ENCODE data around the gene RPS6KA4.

Gene RPS6KA4

GRCh38 chr11:64339286-64339685 lies 19.7 kb upstream of the RPS6KA4 start:
- TF ChIP-seq EZH2 (IDR thresholded peaks at IDR 0.05; ENCODE audit: borderline replicate concordance, low read length) (no peak), CTCF (IDR thresholded peaks at IDR 0.05; ENCODE audit: low read length) (no peak)
- Histone ChIP-seq H3K79me2 (ENCODE audit: insufficient read depth, low read length) (no peaks in the 10 kb centered on the region), H3K4me2 (ENCODE audit: low read length) (peak overlapping the region; percentile 93), H3K36me3 (ENCODE audit: insufficient read depth, low read length) (peaks cover 22% of the 10 kb centered on the region; the same call in 1 of the 2 replicates), H3K4me1 (ENCODE audit: insufficient read depth, low read length, severe bottlenecking) (peaks cover 39% of the 10 kb centered on the region), H3K9me2 (ENCODE audit: low read depth, low read length) (no peaks in the 10 kb centered on the region), H3K9me3 (ENCODE audit: low read length) (no peaks in the 10 kb centered on the region), H4K20me1 (ENCODE audit: insufficient read depth, low read length) (no peaks in the 10 kb centered on the region), H3K27ac (ENCODE audit: low read depth, low read length, poor library complexity, severe bottlenecking) (peak overlapping the region; percentile 79), H2AFZ (ENCODE audit: low read length) (no peak overlapping the region), H3F3A (ENCODE audit: insufficient read depth, low read length) (no peaks in the 10 kb centered on the region), H3K27me3 (ENCODE audit: insufficient read depth, low read length) (no peaks in the 10 kb centered on the region), H3K9ac (ENCODE audit: low read length) (peak overlapping the region; percentile 75), H3K4me3 (ENCODE audit: low read depth, low read length, poor library complexity, severe bottlenecking) (peak overlapping the region; percentile 70)

- no peak within 1 kb of the TSS for H2AFZ ChIP-seq (ENCODE audit: low read length)
- peak within 1 kb of the TSS; percentile 79 for H3K27ac ChIP-seq (ENCODE audit: low read depth, low read length, poor library complexity, severe bottlenecking)
- no peaks in the 10 kb centered on the region for H3K27me3 ChIP-seq (ENCODE audit: insufficient read depth, low read length)
- peak within 1 kb of the TSS; percentile 70 for H3K4me3 ChIP-seq (ENCODE audit: low read depth, low read length, poor library complexity, severe bottlenecking)
- H3K4me2 ChIP-seq (ENCODE audit: low read length), result peak within 1 kb of the TSS; percentile 93
- peaks cover 38% of the 10 kb centered on the region for H3K4me1 ChIP-seq (ENCODE audit: insufficient read depth, low read length, severe bottlenecking)
- H3K9me3 ChIP-seq (ENCODE audit: low read length), result no peaks in the 10 kb centered on the region
- no peak for TF ChIP-seq CTCF (IDR thresholded peaks at IDR 0.05; ENCODE audit: low read length)
- TF ChIP-seq EZH2 (IDR thresholded peaks at IDR 0.05; ENCODE audit: borderline replicate concordance, low read length), result no peak
- no peaks in the 10 kb centered on the region for H3K9me2 ChIP-seq (ENCODE audit: low read depth, low read length)
- no peaks in the 10 kb centered on the region for H4K20me1 ChIP-seq (ENCODE audit: insufficient read depth, low read length)
- peaks cover 28% of the 10 kb centered on the region; the same call in 1 of the 2 replicates for H3K36me3 ChIP-seq (ENCODE audit: insufficient read depth, low read length)
- H3K79me2 ChIP-seq (ENCODE audit: insufficient read depth, low read length), result no peaks in the 10 kb centered on the region
- H3F3A ChIP-seq (ENCODE audit: insufficient read depth, low read length), result no peaks in the 10 kb centered on the region
- peak within 1 kb of the TSS; percentile 75 for H3K9ac ChIP-seq (ENCODE audit: low read length)
Measured at GRCh38 chr11:64339754-64340408, 19.1 kb upstream of the RPS6KA4 start, which contains the start of gene CCDC88B. Gene CCDC88B, plus strand, starts transcription at chr11:64340204. Its CDS starts 63 bp downstream, at chr11:64340267.

- Histone ChIP-seq H3K9me3 (ENCODE audit: low read length) (no peaks in the 10 kb centered on the region), H3K9ac (ENCODE audit: low read length) (peak overlapping the region; percentile 75), H3K79me2 (ENCODE audit: insufficient read depth, low read length) (no peaks in the 10 kb centered on the region), H4K20me1 (ENCODE audit: insufficient read depth, low read length) (no peaks in the 10 kb centered on the region), H3K27me3 (ENCODE audit: insufficient read depth, low read length) (no peaks in the 10 kb centered on the region), H2AFZ (ENCODE audit: low read length) (no peak overlapping the region), H3K9me2 (ENCODE audit: low read depth, low read length) (no peaks in the 10 kb centered on the region), H3K4me3 (ENCODE audit: low read depth, low read length, poor library complexity, severe bottlenecking) (peak overlapping the region; percentile 70), H3K4me1 (ENCODE audit: insufficient read depth, low read length, severe bottlenecking) (peaks cover 30% of the 10 kb centered on the region), H3K4me2 (ENCODE audit: low read length) (peak overlapping the region; percentile 93), H3F3A (ENCODE audit: insufficient read depth, low read length) (no peaks in the 10 kb centered on the region), H3K36me3 (ENCODE audit: insufficient read depth, low read length) (peaks cover 36% of the 10 kb centered on the region; the same call in 1 of the 2 replicates), H3K27ac (ENCODE audit: low read depth, low read length, poor library complexity, severe bottlenecking) (peak overlapping the region; percentile 79)
- TF ChIP-seq CTCF (IDR thresholded peaks at IDR 0.05; ENCODE audit: low read length) (peak; percentile 30; the same call in 1 of the 2 replicates), EZH2 (IDR thresholded peaks at IDR 0.05; ENCODE audit: borderline replicate concordance, low read length) (no peak)
Measured at GRCh38 chr11:64340671-64341335, 18.2 kb upstream of the RPS6KA4 start.

Measured in OCI-LY1 (cell line).